Hepatocyte (in vitro differentiated cells): ENCODE results near the gene CCL18. TPM values are rescaled to one million over a fixed set of nuclear protein-coding genes. Genes with fewer than 3 reads are reported as not detected.
A peak's percentile ranks its signal among the peaks of the same experiment; 100 is the strongest.

Experiments
- DNase-seq: peaks from one replicate; pipeline ENCODE4 v3.0.0-alpha.2; 2016; ENCODE audit warnings: low spot score
- H2AFZ ChIP-seq: fragments of 200-600 bp; sonication (generic); 2 replicates; pipeline ENCODE4 v1.6.0; 2016; ENCODE audit warnings: antibody characterized with exemption, mild to moderate bottlenecking
- H3K27ac ChIP-seq: fragments of 200-600 bp; sonication (generic); 2 replicates; pipeline ENCODE4 v1.5.1; 2016; ENCODE audit warnings: mild to moderate bottlenecking
- H3K27me3 ChIP-seq: fragments of 200-600 bp; sonication (generic); 2 replicates; pipeline ENCODE4 v1.6.1; 2016
- H3K36me3 ChIP-seq: fragments of 200-600 bp; sonication (generic); replicated peaks from 2 replicates; pipeline ENCODE4 v1.5.1; 2016; ENCODE audit warnings: low read depth; ENCODE audit not compliant: insufficient read depth
- H3K4me1 ChIP-seq: fragments of 200-600 bp; sonication (generic); 2 replicates; pipeline ENCODE4 v1.5.1; 2016; ENCODE audit warnings: mild to moderate bottlenecking, moderate library complexity; ENCODE audit not compliant: insufficient read depth
- H3K4me2 ChIP-seq: fragments of 200-600 bp; sonication (generic); 2 replicates; pipeline ENCODE4 v1.6.0; 2016
- H3K4me3 ChIP-seq: fragments of 200-600 bp; sonication (generic); 2 replicates; pipeline ENCODE4 v1.5.1; 2016; ENCODE audit warnings: mild to moderate bottlenecking
- H3K79me2 ChIP-seq: fragments of 200-600 bp; sonication (generic); 2 replicates; pipeline ENCODE4 v1.6.0; 2017; ENCODE audit warnings: mild to moderate bottlenecking
- H3K9me2 ChIP-seq: fragments of 200-600 bp; sonication (generic); replicated peaks from 2 replicates; pipeline ENCODE4 v1.6.0; 2017; ENCODE audit warnings: mild to moderate bottlenecking; ENCODE audit not compliant: insufficient read depth
- H3K9me3 ChIP-seq: fragments of 200-600 bp; sonication (generic); 2 replicates; pipeline ENCODE4 v1.5.1; 2016; ENCODE audit warnings: low read depth, mild to moderate bottlenecking
- H4K20me1 ChIP-seq: fragments of 200-600 bp; sonication (generic); 2 replicates; pipeline ENCODE4 v1.6.0; 2016; ENCODE audit warnings: mild to moderate bottlenecking; ENCODE audit not compliant: insufficient read depth, poor library complexity, severe bottlenecking
- EZH2 ChIP-seq: fragments of 200-600 bp; sonication (generic); IDR thresholded peaks from 2 replicates; pipeline ENCODE4 v1.6.1; 2016; ENCODE audit warnings: antibody characterized with exemption, mild to moderate bottlenecking, borderline replicate concordance
- EZH2phosphoT487 ChIP-seq: fragments of 200-600 bp; sonication (generic); IDR thresholded peaks from one replicate; pipeline ENCODE4 v1.6.1; 2018; ENCODE audit warnings: antibody characterized with exemption, mild to moderate bottlenecking, low read depth, moderate library complexity; ENCODE audit not compliant: unreplicated experiment, severe bottlenecking
- WGBS: methylation state at CpG from one replicate; pipeline ENCODE4 v1.1.6; 2016; ENCODE audit warnings: low lambda C conversion rate; ENCODE audit errors: missing lambda C conversion rate; 5-methylcytosine and 5-hydroxymethylcytosine counted together
- polyA plus RNA-seq: library from polyadenylated mRNA; unstranded; fragments of >200 nt; fragmentation: Nextera tagmentation; extraction: Ambion mirVana; gene quantifications from 2 replicates; pipeline ENCODE4 v1.2.1, GENCODE V29; 2016
- total RNA-seq: library from RNA; depleted of rRNA; stranded (reverse); fragments of >200 nt; gene quantifications from 2 replicates; pipeline ENCODE4 v1.2.3, GENCODE V29; 2014
- TF ChIP-seq, protein P1 (sequence below): fragments of 200-600 bp; sonication (generic); IDR thresholded peaks from 2 replicates; pipeline ENCODE4 v1.5.1; 2016; ENCODE audit warnings: antibody characterized with exemption, mild to moderate bottlenecking; ENCODE audit not compliant: poor library complexity

Gene CCL18
- total and polyA plus RNA-seq, 2 experiments from 2014 or later = 3.6 to 10.2 TPM

DNA sequence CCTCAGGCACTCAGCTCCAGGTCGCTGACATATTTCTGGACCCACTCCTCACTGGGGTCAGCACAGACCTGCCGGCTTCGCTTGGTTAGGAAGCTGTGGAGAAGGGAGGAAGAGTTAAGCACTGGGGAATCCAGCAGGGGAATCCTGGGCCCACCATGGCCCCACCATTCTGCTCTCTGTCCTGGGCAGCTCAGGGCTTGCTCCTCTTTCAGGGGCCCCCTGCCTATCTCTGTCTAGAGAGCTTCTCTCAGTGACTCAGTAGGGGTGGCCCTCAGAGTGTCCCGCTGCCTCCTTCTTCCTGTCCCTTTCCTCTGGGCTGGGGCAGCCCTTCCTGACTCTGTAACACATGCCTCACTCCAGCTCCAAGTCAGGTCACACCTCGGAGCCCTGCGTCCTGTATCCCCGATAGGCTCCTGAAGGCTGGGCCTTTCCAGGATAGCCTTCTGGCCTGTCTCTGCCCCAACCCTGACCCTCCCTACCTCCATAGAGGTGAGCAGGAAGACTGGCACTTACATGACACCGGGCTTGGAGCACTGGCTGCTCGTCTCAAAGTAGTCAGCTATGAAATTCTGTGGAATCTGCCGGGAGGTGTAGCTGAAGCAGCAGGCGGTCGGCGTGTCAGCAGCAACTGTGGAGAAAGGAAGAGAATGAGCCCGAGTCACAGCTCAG is 24.7 kb downstream of the CCL18 start:
- 90% methylated on average over 14 of the region's 14 CpGs for WGBS
- no peaks in the 10 kb centered on the region for H3K79me2 ChIP-seq
- H3K9me3 ChIP-seq = no peaks in the 10 kb centered on the region
- TF ChIP-seq, protein P1, sequence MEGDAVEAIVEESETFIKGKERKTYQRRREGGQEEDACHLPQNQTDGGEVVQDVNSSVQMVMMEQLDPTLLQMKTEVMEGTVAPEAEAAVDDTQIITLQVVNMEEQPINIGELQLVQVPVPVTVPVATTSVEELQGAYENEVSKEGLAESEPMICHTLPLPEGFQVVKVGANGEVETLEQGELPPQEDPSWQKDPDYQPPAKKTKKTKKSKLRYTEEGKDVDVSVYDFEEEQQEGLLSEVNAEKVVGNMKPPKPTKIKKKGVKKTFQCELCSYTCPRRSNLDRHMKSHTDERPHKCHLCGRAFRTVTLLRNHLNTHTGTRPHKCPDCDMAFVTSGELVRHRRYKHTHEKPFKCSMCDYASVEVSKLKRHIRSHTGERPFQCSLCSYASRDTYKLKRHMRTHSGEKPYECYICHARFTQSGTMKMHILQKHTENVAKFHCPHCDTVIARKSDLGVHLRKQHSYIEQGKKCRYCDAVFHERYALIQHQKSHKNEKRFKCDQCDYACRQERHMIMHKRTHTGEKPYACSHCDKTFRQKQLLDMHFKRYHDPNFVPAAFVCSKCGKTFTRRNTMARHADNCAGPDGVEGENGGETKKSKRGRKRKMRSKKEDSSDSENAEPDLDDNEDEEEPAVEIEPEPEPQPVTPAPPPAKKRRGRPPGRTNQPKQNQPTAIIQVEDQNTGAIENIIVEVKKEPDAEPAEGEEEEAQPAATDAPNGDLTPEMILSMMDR = no peak
- TF ChIP-seq EZH2 (no peak), EZH2phosphoT487 (no peak)
- H2AFZ ChIP-seq = no peak overlapping the region
- H3K9me2 ChIP-seq = no peaks in the 10 kb centered on the region
- H3K36me3 ChIP-seq = no peaks in the 10 kb centered on the region
- DNase-seq = no peak
- H3K27me3 ChIP-seq = no peaks in the 10 kb centered on the region
- H3K4me1 ChIP-seq = no peaks in the 10 kb centered on the region
- no peaks in the 10 kb centered on the region for H4K20me1 ChIP-seq
- no peak overlapping the region for H3K27ac ChIP-seq
- H3K4me3 ChIP-seq = no peak overlapping the region
- H3K4me2 ChIP-seq = no peak overlapping the region

DNA sequence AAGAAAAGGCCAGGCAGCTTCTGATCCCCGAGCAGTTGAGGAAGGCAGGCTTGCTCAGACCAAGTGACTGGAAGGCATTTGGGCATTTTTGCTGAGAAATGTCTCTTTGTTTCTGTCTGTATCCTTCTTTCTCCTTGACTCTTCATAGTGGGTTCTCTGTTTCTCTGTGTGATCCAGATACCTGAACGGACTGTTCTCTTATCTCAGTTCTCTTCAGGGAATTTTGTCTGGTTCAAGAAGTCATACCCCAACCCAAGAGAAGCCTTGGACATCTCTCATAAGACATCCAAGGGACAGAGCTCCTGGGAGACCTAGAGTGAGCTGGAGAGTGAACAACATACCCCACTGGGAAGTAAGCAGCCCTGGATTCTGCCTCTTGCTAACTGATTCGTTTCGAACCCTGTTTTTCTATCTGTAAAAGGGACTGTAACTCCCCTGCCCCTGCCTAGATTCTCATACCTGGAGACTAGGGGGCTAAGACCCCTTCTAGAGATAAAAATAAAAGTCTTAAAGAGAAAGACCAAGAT is 25.3 kb downstream of the CCL18 start:
- H2AFZ ChIP-seq = no peak overlapping the region
- no peak overlapping the region for H3K4me2 ChIP-seq
- H3K9me3 ChIP-seq = no peaks in the 10 kb centered on the region
- no peak overlapping the region for H3K4me3 ChIP-seq
- H3K27ac ChIP-seq = no peak overlapping the region
- no peaks in the 10 kb centered on the region for H3K79me2 ChIP-seq
- no peaks in the 10 kb centered on the region for H3K27me3 ChIP-seq
- H3K9me2 ChIP-seq = no peaks in the 10 kb centered on the region
- no peak for DNase-seq
- TF ChIP-seq EZH2phosphoT487 (no peak), EZH2 (no peak)
- TF ChIP-seq, protein P1 = no peak
- H4K20me1 ChIP-seq = no peaks in the 10 kb centered on the region
- WGBS = 86% methylated on average over 4 of the region's 4 CpGs
- no peaks in the 10 kb centered on the region for H3K4me1 ChIP-seq
- no peaks in the 10 kb centered on the region for H3K36me3 ChIP-seq

DNA sequence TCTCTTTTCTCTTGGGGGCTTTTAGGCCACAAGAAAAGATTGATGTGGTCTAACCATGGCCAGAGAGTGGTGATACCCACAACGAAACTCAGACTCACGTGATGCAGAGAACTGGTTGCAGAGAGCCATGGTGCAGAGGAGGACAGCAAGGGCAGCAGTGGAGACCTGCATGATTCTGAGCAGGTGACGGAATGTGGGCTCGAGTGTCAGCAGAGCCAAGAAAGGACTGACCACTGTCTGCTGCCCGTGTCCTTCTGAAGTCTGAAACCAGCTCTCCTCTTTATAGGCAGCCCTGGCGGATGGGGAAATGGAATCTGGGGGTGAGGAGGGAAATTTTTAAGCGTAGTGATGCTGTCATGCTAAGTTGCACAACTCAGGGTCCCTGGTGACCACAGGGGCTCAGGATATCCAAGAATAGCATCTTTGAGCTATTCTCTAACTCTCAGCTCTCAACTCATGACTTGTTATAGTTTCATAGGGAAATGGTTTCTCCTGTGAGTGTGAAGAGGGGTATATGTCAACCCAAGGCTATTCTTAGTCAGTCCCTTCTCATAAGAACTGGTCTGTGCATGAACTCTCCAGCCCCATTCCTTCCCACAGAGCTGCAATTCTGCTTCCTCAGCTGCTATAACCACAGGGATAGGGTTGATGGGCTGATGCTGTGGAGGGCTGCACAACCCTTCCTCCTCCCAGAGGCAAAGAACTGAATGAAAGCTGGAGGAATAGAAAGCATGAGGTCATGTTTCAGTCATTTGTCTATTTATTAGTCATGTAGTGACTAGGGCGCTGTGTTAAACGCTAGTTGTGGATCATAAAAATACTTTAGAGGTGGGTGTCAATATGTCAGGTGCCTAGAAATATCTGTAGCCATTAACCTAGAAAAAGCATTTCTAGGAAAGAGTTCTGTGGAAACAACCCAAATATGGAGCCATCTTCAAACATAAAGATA is 26.1 kb downstream of the CCL18 start, which contains the start of gene CCL3:
Gene CCL3 (minus strand): TSS at position 256 of the 949 bp plus-strand sequence. CDS start 85 bp downstream, at position 171.
- no peak within 1 kb of the TSS for H2AFZ ChIP-seq
- no peak within 1 kb of the TSS for H3K4me3 ChIP-seq
- no peaks in the 10 kb centered on the region for H3K4me1 ChIP-seq
- H3K9me2 ChIP-seq = no peaks in the 10 kb centered on the region
- peak; percentile 27 for DNase-seq
- WGBS = 81% methylated on average over 9 of the region's 9 CpGs
- H3K4me2 ChIP-seq = no peak within 1 kb of the TSS
- TF ChIP-seq EZH2phosphoT487 = no peak
- TF ChIP-seq, protein P1 = no peak
- TF ChIP-seq EZH2 = no peak
- no peaks in the 10 kb centered on the region for H4K20me1 ChIP-seq
- peak within 1 kb of the TSS; percentile 28 for H3K27ac ChIP-seq
- H3K79me2 ChIP-seq = no peaks in the 10 kb centered on the region
- no peaks in the 10 kb centered on the region for H3K36me3 ChIP-seq
- no peaks in the 10 kb centered on the region for H3K9me3 ChIP-seq
- H3K27me3 ChIP-seq = no peaks in the 10 kb centered on the region
